K562 (cell line): Measurements from ENCODE around the gene GNG3. TPM values are rescaled to one million over a fixed set of nuclear protein-coding genes. Genes with fewer than 3 reads are reported as not detected.

Experiments used
- CHD4 ChIP-seq: fragments of 200-600 bp; sonication (generic); IDR thresholded peaks from 3 replicates; pipeline ENCODE4 v1.6.1; 2012; ENCODE audit warnings: low read depth, mild to moderate bottlenecking, mixed read lengths, low read length, inconsistent platforms; ENCODE audit not compliant: insufficient read depth, insufficient replicate concordance, poor library complexity, severe bottlenecking
- EGR1 ChIP-seq: fragments of 450-650 bp; conservative IDR thresholded peaks from 2 replicates; pipeline ENCODE4 v1.6.1; 2017; ENCODE audit warnings: mild to moderate bottlenecking
- HINFP ChIP-seq: fragments of 450-650 bp; conservative IDR thresholded peaks from 2 replicates; pipeline ENCODE4 v1.6.1; 2016; ENCODE audit warnings: missing genetic modification characterization, low read depth, mild to moderate bottlenecking, control low read depth, missing compliant biosample characterization
- HMG20A ChIP-seq: fragments of 450-650 bp; formaldehyde crosslinking; conservative IDR thresholded peaks from 2 replicates; pipeline ENCODE4 v1.4.0; 2020; ENCODE audit warnings: mild to moderate bottlenecking, mixed read lengths
- KAT8 ChIP-seq: fragments of 450-650 bp; IDR thresholded peaks from 2 replicates; pipeline ENCODE4 v1.6.1; 2016; ENCODE audit warnings: low read depth, mild to moderate bottlenecking
- RCOR1 ChIP-seq, 2 experiments: IDR thresholded peaks; 2 replicates each; pipeline ENCODE4 v1.6.1; 2012; ENCODE audit warnings: low read depth in 2 of 2, low read length in 2 of 2, borderline replicate concordance in 1 of 2, improper control_type of control experiment in 1 of 2
- SNIP1 ChIP-seq: fragments of 450-650 bp; IDR thresholded peaks from 2 replicates; pipeline ENCODE4 v1.7.1; 2017; ENCODE audit warnings: low read depth, mild to moderate bottlenecking
- TCF7 ChIP-seq: sonication (generic); IDR thresholded peaks from 2 replicates; pipeline ENCODE4 v1.6.1; 2016; ENCODE audit warnings: antibody characterized with exemption, borderline replicate concordance
- TEAD4 ChIP-seq, 2 experiments: sonication (generic) in 1 of 2; formaldehyde crosslinking in 1 of 2; IDR thresholded peaks; 2 replicates each; pipeline versions ENCODE4 v1.6.1 to v1.8.0; 2012 to 2022; ENCODE audit warnings: borderline replicate concordance in 1 of 2, inconsistent platforms in 1 of 2, low read length in 1 of 2, mild to moderate bottlenecking in 1 of 2, missing genetic modification reagents in 1 of 2
- TFE3 ChIP-seq: fragments of 450-650 bp; formaldehyde crosslinking; IDR thresholded peaks from 2 replicates; pipeline ENCODE4 v1.4.0; 2020; ENCODE audit warnings: mild to moderate bottlenecking, mixed read lengths
- ZBTB17 ChIP-seq: fragments of 450-650 bp; formaldehyde crosslinking; IDR thresholded peaks from 2 replicates; pipeline ENCODE4 v1.4.0; 2020; ENCODE audit warnings: mild to moderate bottlenecking
- ZNF133 ChIP-seq: fragments of 250-450 bp; sonication (Bioruptor Pico); IDR thresholded peaks from 2 replicates; pipeline ENCODE4 v1.4.0; 2020; ENCODE audit warnings: mild to moderate bottlenecking
- ZNF318 ChIP-seq, 2 experiments: fragments of 450-650 bp; IDR thresholded peaks; 2 replicates each; pipeline ENCODE4 v1.6.1; 2016; ENCODE audit warnings: mild to moderate bottlenecking in 2 of 2, borderline replicate concordance in 1 of 2, low read depth in 1 of 2, moderate library complexity in 1 of 2
- polyA plus RNA-seq, 8 experiments: library from polyadenylated mRNA; depleted of rRNA in 4 of 8; stranded (reverse) in 5 of 8; unstranded in 3 of 8; fragments of >200 nt; fragmentation: Nextera tagmentation in 2 of 8; fragmentation: Illumina TruSeq in 1 of 8; extraction: Ambion mirVana in 2 of 8; extraction: Trizol in 1 of 8; gene quantifications; 2 replicates each; pipeline versions ENCODE4 v1.2.1 to v1.2.3, GENCODE V29; 2011 to 2014; ENCODE audit warnings: inconsistent platforms in 1 of 8, missing spikeins in 1 of 8
- total RNA-seq, 7 experiments: library from RNA; depleted of rRNA in 6 of 7; stranded (reverse); fragments of >200 nt in 6 of 7; fragmentation: Illumina TruSeq in 2 of 7; extraction: Trizol in 2 of 7; gene quantifications; 2 replicates each; pipeline versions ENCODE4 v1.2.1 to v1.2.3, GENCODE V29; 2011 to 2021; ENCODE audit warnings: low replicate concordance in 1 of 7

Gene GNG3
- total and polyA plus RNA-seq, 9 of the 15 experiments (the other 6 are each of a cell fraction or from before 2014, with no cell fraction given) = 0.07 TPM; not detected in 8

GRCh38 chr11:62678770-62679696 is 28.4 kb upstream of the GNG3 start, which contains the start of gene UBXN1 (continued):
- TF ChIP-seq EGR1 = peak; percentile 96
- no peak for TF ChIP-seq HMG20A
- no peak for TF ChIP-seq TEAD4 (IDR thresholded peaks at IDR 0.05; ENCODE audit: low read length)
- no peak for TF ChIP-seq TEAD4 (CRISPR knock-in tag; IDR thresholded peaks at IDR 0.05; ENCODE audit: borderline replicate concordance)
- TF ChIP-seq TFE3 = peak; percentile 95
- peak; percentile 51; the same call in 1 of the 2 replicates for TF ChIP-seq TCF7
- TF ChIP-seq RCOR1 (IDR thresholded peaks at IDR 0.05; ENCODE audit: borderline replicate concordance in 1 of 2, low read depth in 2 of 2, low read length in 2 of 2) = 0 out of 4 replicates have a peak, but pooled peaks of 1 of the 2 experiments have one; percentile 6
- TF ChIP-seq CHD4 = no peak
- TF ChIP-seq KAT8 = no peak
- no peak for TF ChIP-seq ZNF133 (CRISPR knock-in tag)
- no peak for TF ChIP-seq HINFP (tag)
- TF ChIP-seq ZNF318 (IDR thresholded peaks at IDR 0.05; ENCODE audit: borderline replicate concordance in 1 of 2, low read depth in 1 of 2) = no peak
- no peak for TF ChIP-seq SNIP1
- TF ChIP-seq ZBTB17 (CRISPR knock-in tag) = 0 out of 2 replicates have a peak, but pooled peaks have one; percentile 56
